LHCN-M2 (cell line): ENCODE measurements around the gene GLYATL2. TPM values are rescaled to one million over a fixed set of nuclear protein-coding genes. Genes with fewer than 3 reads are reported as not detected.

Experiments used
- DNase-seq: peaks from one replicate; pipeline ENCODE4 v3.0.0-alpha.2; 2012; ENCODE audit warnings: low read depth
- total RNA-seq: library from RNA; depleted of rRNA; stranded (reverse); fragments of >200 nt; gene quantifications from 2 replicates; pipeline ENCODE4 v1.2.3, GENCODE V29; 2014; rRNA removed

GLYATL2 gene
- total RNA-seq, 1 experiment from 2014 or later: 1.2 TPM

GRCh38 chr11:58801302-58801701 is 43.2 kb downstream of the GLYATL2 start:
- DNase-seq: no peak

DNA sequence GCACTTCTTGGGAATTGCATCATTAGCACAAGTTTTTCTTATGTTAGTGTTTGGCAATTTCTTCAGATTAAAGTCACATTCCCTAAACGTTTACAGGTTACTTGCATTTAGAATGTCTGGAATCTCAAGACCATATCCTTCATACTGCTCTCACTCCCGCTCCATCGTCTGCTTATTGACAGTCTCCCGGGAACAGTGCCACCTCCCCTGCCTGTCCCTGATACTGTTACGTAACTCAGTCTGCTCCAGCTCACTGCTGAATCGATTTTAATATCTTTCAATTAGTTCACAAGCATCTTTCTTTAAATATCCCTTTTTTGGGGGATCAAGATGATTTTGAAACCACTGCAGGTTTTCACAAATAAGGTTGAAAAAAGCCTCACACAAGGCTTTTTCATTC is 48.2 kb downstream of the GLYATL2 start:
- no peak for DNase-seq

GRCh38 chr11:58788355-58789023 is 56.0 kb downstream of the GLYATL2 start:
- DNase-seq: peak; percentile 42

DNA sequence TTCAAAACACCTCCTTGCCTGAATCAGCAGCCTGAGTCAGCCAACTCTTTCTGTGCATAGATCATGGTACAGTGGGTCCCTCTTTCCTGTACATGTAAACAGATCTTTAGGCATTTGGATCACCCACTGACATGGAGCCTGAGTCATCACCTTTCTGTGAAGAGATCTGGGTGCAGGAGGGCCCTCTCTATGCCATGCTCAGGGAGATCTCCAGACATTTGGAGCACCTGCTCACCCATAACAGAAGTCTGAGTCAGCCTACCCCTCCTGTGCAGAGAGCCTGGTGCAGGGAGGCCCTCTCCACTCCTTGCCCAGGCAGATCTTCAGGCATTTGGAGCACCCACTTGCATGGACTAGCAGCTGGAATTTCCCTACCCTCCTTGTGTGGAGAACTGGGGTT is 56.6 kb downstream of the GLYATL2 start:
- DNase-seq: peak; percentile 35

- no peak for DNase-seq
Measured at GRCh38 chr11:58786693-58787092, 57.8 kb downstream of the GLYATL2 start.

DNA sequence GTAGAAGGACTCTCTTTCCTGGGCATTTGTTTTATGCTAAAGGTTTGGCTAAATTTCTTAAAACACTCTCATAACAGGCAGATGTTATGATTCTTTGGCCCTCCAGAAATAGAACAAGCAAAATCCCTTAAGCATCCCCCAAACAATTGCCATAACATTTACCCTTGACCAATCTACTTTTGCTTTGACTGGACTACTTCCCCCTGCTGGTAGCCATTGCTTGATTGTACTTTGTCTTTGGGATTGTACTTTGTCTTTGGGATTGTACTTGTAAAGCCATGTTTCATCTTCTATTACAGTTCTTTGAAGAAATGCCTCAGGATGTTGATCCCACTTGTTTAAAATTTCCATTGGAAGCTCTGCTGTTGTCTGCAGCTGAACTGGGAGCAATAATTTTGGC is 59.5 kb downstream of the GLYATL2 start:
- DNase-seq: no peak

Other genes with a start within 250 kb of the GLYATL2 start
- gene CNTF, start 222.0 kb downstream of the GLYATL2 start, total RNA-seq: 1.3 and 2.6 TPM in 2 replicates
- not detected in 2 replicates for gene GLYAT, start 112.8 kb downstream of the GLYATL2 start, total RNA-seq
- gene GLYATL1, start 94.8 kb upstream of the GLYATL2 start, total RNA-seq: 0.69 and 0.96 TPM in 2 replicates
- not detected in 2 replicates for gene GLYATL1B, start 241.6 kb upstream of the GLYATL2 start, total RNA-seq